ENCODE results near the gene ARID1B. TPM values are rescaled to one million over a fixed set of nuclear protein-coding genes. Genes with fewer than 3 reads are reported as not detected.

Gene ARID1B
- total and polyA plus RNA-seq, 2 of the 13 experiments (the other 11 are each of a cell fraction or from before 2014, with no cell fraction given) = 20.1 to 32.6 TPM

- 99% methylated on average over 4 of the region's 4 CpGs for WGBS (ENCODE audit: low lambda C conversion rate)
- DNase-seq (ENCODE audit: low spot score) (no peak), FAIRE-seq (no peak), ATAC-seq (no peak)
- no peak overlapping the region for H2AFZ ChIP-seq (ENCODE audit: low read length)
- no peaks in the 10 kb centered on the region; a peak in 2 of 5 replicates for H3K36me3 ChIP-seq (replicated peaks in 1 of 2; ENCODE audit: control insufficient read depth in 1 of 2, insufficient read depth in 2 of 2, low read length in 2 of 2)
- in situ Hi-C loops (cut with HindIII; ENCODE audit: extremely low pct_ligation_motif_present, low pct_unique_long_range_greater_than_20kb) = loop anchor here (25.0 kb wide), 1 partner anchor 317 kb away; no protein-coding TSS in a partner anchor
- CTCF ChIA-PET (ENCODE audit: low intra/inter-chr PET ratio, low total read pairs) = no interaction called here
- POLR2A ChIA-PET = no interaction called here
- H3K4me1 ChIP-seq (ENCODE audit: insufficient read depth, low read length) = peaks cover 2% of the 10 kb centered on the region
- no peaks in the 10 kb centered on the region for H3K9me3 ChIP-seq (ENCODE audit: low read length)
- H3K27ac ChIP-seq (ENCODE audit: extremely low read length, insufficient read depth, low read length) = no peak overlapping the region
- no TSS peak for BruUV-seq (replicated peaks)
- peaks cover 18% of the 10 kb centered on the region; the same call in 1 of the 2 replicates for H4K20me1 ChIP-seq (ENCODE audit: insufficient read depth, low read length)
- no peak overlapping the region for H3K9ac ChIP-seq (ENCODE audit: insufficient read depth, low read depth, low read length)
- intact Hi-C loops (cut with micrococcal nuclease; ENCODE audit: unreplicated experiment) = no loop called here
- peaks cover 82% of the 10 kb centered on the region for H3K79me2 ChIP-seq (ENCODE audit: insufficient read depth, low read length)
- no peaks in the 10 kb centered on the region for H3K27me3 ChIP-seq (ENCODE audit: control insufficient read depth in 1 of 2, insufficient read depth in 2 of 2, low read length in 2 of 2)
- H3K4me3 ChIP-seq (replicated peaks in 1 of 3; ENCODE audit: insufficient read depth in 1 of 3, low read depth in 2 of 3, low read length in 3 of 3) = no peak overlapping the region
- no peak overlapping the region for H3K4me2 ChIP-seq (ENCODE audit: low read depth, low read length)
- TF ChIP-seq ZNF446 (CRISPR knock-in tag; IDR thresholded peaks at IDR 0.05) (no peak), HMGA1 (CRISPR knock-in tag; conservative IDR thresholded peaks at IDR 0.05) (no peak), RAD21 (CRISPR knock-in tag; IDR thresholded peaks at IDR 0.05) (no peak), POLR2AphosphoS5 (IDR thresholded peaks at IDR 0.05; ENCODE audit: low read depth, low read length) (no peak), CSRNP2 (CRISPR knock-in tag; conservative IDR thresholded peaks at IDR 0.05; ENCODE audit: low read depth) (no peak), TCF12 (IDR thresholded peaks at IDR 0.05) (no peak), TCF12 (CRISPR knock-in tag; IDR thresholded peaks at IDR 0.05) (no peak), GPN1 (CRISPR knock-in tag; IDR thresholded peaks at IDR 0.05; ENCODE audit: borderline replicate concordance) (no peak), TFE3 (CRISPR knock-in tag; IDR thresholded peaks at IDR 0.05) (no peak)
These were observed 102.0 kb downstream of the ARID1B start for GRCh38 chr6:156879186-156879585.
